Prostate gland (tissue), 2 donors: Measurements from ENCODE around the gene TMPRSS2.

Source experiments
- CTCF ChIP-seq, 4 experiments: fragments of 200-600 bp in 2 of 4; fragments of 450-650 bp in 2 of 4; sonication (generic) in 2 of 4; IDR thresholded peaks; 1 replicate in 3 of 4; 2 replicates in 1 of 4; pipeline ENCODE4 v1.5.1; 2016 to 2019; ENCODE audit warnings: antibody characterized with exemption in 4 of 4, mild to moderate bottlenecking in 2 of 4, moderate library complexity in 2 of 4
- POLR2A ChIP-seq: fragments of 450-650 bp; IDR thresholded peaks from one replicate; pipeline ENCODE4 v1.6.1; 2016; ENCODE audit warnings: antibody characterized with exemption, mild to moderate bottlenecking
- POLR2AphosphoS5 ChIP-seq: sonication (generic); formaldehyde crosslinking; IDR thresholded peaks from one replicate; pipeline ENCODE4 v1.6.1; 2017; ENCODE audit warnings: antibody characterized with exemption

- TF ChIP-seq POLR2A (no peak), CTCF (IDR thresholded peaks at IDR 0.05) (no peak), POLR2AphosphoS5 (no peak)
These were observed 15.2 kb upstream of the TMPRSS2 start for GRCh38 chr21:41523175-41523574.
